ENCODE results near the gene FAM222B.

- no peak for TF ChIP-seq CTCF (optimal IDR thresholded peaks at IDR 0.05 in 1 of 3, IDR thresholded peaks at IDR 0.05 in 1 of 3, conservative IDR thresholded peaks at IDR 0.05 in 1 of 3; ENCODE audit: extremely low read depth in 1 of 3, insufficient read depth in 2 of 3, low read length in 3 of 3)
- no peak for TF ChIP-seq EZH2 (IDR thresholded peaks at IDR 0.05; ENCODE audit: low read length)
Measured at GRCh38 chr17:28773736-28774135, 68.9 kb downstream of the FAM222B start.
